Neuronal stem cell (in vitro differentiated cells): Measurements from ENCODE around the gene ICAM1.

Source experiments
- DNase-seq: peaks from one replicate; pipeline ENCODE4 v3.0.0-alpha.2; 2013; ENCODE audit warnings: low spot score
- H2AFZ ChIP-seq: one replicate; pipeline ENCODE4 v1.6.1; 2013; ENCODE audit warnings: mild to moderate bottlenecking, low read length, inconsistent platforms
- H2AK5ac ChIP-seq: 2 replicates; pipeline ENCODE4 v1.6.1; 2013; ENCODE audit warnings: low read depth, mild to moderate bottlenecking, inconsistent platforms, low read length, moderate library complexity, mixed read lengths
- H2BK120ac ChIP-seq: 2 replicates; pipeline ENCODE4 v1.6.1; 2013; ENCODE audit warnings: low read depth, mild to moderate bottlenecking, inconsistent platforms, low read length, moderate library complexity, mixed read lengths
- H2BK12ac ChIP-seq: one replicate; pipeline ENCODE4 v1.6.1; 2013; ENCODE audit warnings: low read length, inconsistent platforms
- H2BK15ac ChIP-seq: 2 replicates; pipeline ENCODE4 v1.6.1; 2013; ENCODE audit warnings: mild to moderate bottlenecking, low read length, inconsistent platforms, mixed read lengths
- H2BK5ac ChIP-seq: one replicate; pipeline ENCODE4 v1.6.1; 2013; ENCODE audit warnings: inconsistent platforms, mild to moderate bottlenecking, low read length, moderate library complexity
- H3K14ac ChIP-seq: one replicate; pipeline ENCODE4 v1.6.1; 2013; ENCODE audit warnings: low read length, inconsistent platforms
- H3K18ac ChIP-seq: 2 replicates; pipeline ENCODE4 v1.6.1; 2013; ENCODE audit warnings: low read length, inconsistent platforms
- H3K23ac ChIP-seq: 2 replicates; pipeline ENCODE4 v1.6.1; 2013; ENCODE audit warnings: low read depth, mild to moderate bottlenecking, mixed read lengths, low read length, inconsistent platforms; ENCODE audit not compliant: poor library complexity
- H3K27ac ChIP-seq: replicated peaks from 3 replicates; pipeline ENCODE4 v1.5.1; 2013; ENCODE audit warnings: low read length, inconsistent platforms
- H3K27me3 ChIP-seq, 3 experiments: 2 replicates each; pipeline ENCODE4 v1.6.1; 2013; ENCODE audit warnings: low read length in 3 of 3, mild to moderate bottlenecking in 2 of 3, inconsistent platforms in 1 of 3, low read depth in 1 of 3, mixed read lengths in 1 of 3, moderate library complexity in 1 of 3; ENCODE audit not compliant: control insufficient read depth in 3 of 3, insufficient read depth in 3 of 3
- H3K36me3 ChIP-seq, 2 donors: replicated peaks in 1 of 2; 2 replicates each; pipeline ENCODE4 v1.6.1; 2013; ENCODE audit warnings: low read length in 2 of 2; ENCODE audit not compliant: control insufficient read depth in 2 of 2, insufficient read depth in 2 of 2
- H3K4ac ChIP-seq: 2 replicates; pipeline ENCODE4 v1.6.1; 2013; ENCODE audit warnings: inconsistent platforms, mild to moderate bottlenecking, low read length, moderate library complexity
- H3K4me1 ChIP-seq, 2 donors: 1 replicate in 1 of 2; 2 replicates in 1 of 2; pipeline ENCODE4 v1.6.1; 2013; ENCODE audit warnings: low read length in 2 of 2, low read depth in 1 of 2; ENCODE audit not compliant: control insufficient read depth in 2 of 2, insufficient read depth in 1 of 2
- H3K4me2 ChIP-seq: one replicate; pipeline ENCODE4 v1.6.1; 2013; ENCODE audit warnings: mild to moderate bottlenecking, low read length, inconsistent platforms; ENCODE audit not compliant: insufficient read depth, poor library complexity, severe bottlenecking
- H3K4me3 ChIP-seq, 2 donors: 2 replicates each; pipeline ENCODE4 v1.5.1; 2013; ENCODE audit warnings: low read length in 2 of 2, mild to moderate bottlenecking in 2 of 2, inconsistent platforms in 1 of 2, moderate library complexity in 1 of 2
- H3K79me1 ChIP-seq: one replicate; pipeline ENCODE4 v1.6.1; 2013; ENCODE audit warnings: low read depth, mild to moderate bottlenecking, inconsistent platforms, low read length, moderate library complexity
- H3K9ac ChIP-seq: one replicate; pipeline ENCODE4 v1.6.1; 2013; ENCODE audit warnings: mild to moderate bottlenecking, low read depth, low read length, inconsistent platforms; ENCODE audit not compliant: poor library complexity
- H3K9me3 ChIP-seq, 2 donors: replicated peaks in 1 of 2; 2 replicates each; pipeline versions ENCODE3 to v1.6.1; 2013; ENCODE audit warnings: low read length in 2 of 2, mild to moderate bottlenecking in 2 of 2, inconsistent platforms in 1 of 2, low read depth in 1 of 2, mixed read lengths in 1 of 2, moderate library complexity in 1 of 2; ENCODE audit not compliant: control insufficient read depth in 2 of 2, insufficient read depth in 1 of 2
- H4K8ac ChIP-seq: one replicate; pipeline ENCODE4 v1.6.1; 2013; ENCODE audit warnings: low read depth, mild to moderate bottlenecking, inconsistent platforms, low read length, moderate library complexity
- H4K91ac ChIP-seq: one replicate; pipeline ENCODE4 v1.6.1; 2013; ENCODE audit warnings: low read length, low read depth, mild to moderate bottlenecking, inconsistent platforms; ENCODE audit not compliant: poor library complexity
- WGBS, 2 donors: extraction: QIAGEN DNeasy Blood & Tissue Kit; methylation state at CpG; one replicate each; pipeline ENCODE4 v1.1.7; 2013; ENCODE audit warnings: missing lambda C conversion rate in 2 of 2, mixed read lengths in 1 of 2; ENCODE audit not compliant: insufficient read length in 2 of 2, insufficient replicate concordance in 1 of 2; ENCODE audit errors: extremely low coverage in 2 of 2; 5-methylcytosine and 5-hydroxymethylcytosine counted together

Gene ICAM1

DNA sequence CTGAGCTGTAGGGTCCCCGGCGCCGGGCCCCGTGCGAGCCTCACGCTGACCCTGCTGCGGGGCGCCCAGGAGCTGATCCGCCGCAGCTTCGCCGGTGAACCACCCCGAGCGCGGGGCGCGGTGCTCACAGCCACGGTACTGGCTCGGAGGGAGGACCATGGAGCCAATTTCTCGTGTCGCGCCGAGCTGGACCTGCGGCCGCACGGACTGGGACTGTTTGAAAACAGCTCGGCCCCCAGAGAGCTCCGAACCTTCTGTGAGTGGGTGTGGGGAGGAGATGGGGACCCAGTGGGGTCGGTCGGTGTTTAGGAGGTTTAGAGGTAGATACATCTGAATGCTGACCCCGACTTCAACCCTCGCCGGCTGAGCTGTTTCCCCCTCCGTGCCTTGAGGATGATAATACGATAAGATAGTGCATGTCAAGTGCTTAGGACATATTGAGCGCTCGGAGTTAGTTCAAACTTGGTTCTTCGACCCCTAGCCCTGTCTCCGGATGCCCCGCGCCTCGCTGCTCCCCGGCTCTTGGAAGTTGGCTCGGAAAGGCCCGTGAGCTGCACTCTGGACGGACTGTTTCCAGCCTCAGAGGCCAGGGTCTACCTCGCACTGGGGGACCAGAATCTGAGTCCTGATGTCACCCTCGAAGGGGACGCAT is 20.8 kb downstream of the ICAM1 start:
- peak overlapping the region; percentile 52 for H3K23ac ChIP-seq
- WGBS, 2 donors = no CpG with 5 or more reads among the region's 49 CpGs
- peak overlapping the region; percentile 39 for H2AK5ac ChIP-seq
- H2AFZ ChIP-seq = peak overlapping the region; percentile 98
- no peak overlapping the region for H3K4ac ChIP-seq
- no peak overlapping the region for H4K91ac ChIP-seq
- no peak for DNase-seq
- H3K79me1 ChIP-seq = no peaks in the 10 kb centered on the region
- no peak overlapping the region for H4K8ac ChIP-seq
- no peak overlapping the region for H3K27ac ChIP-seq
- peak overlapping the region; percentile 55 to 76 for H3K4me3 ChIP-seq
- peak overlapping the region; percentile 58 for H3K18ac ChIP-seq
- H3K27me3 ChIP-seq = peaks cover 72 to 100% (median 77%) of the 10 kb centered on the region in 3 experiments
- H3K9me3 ChIP-seq = peaks cover 5 to 13% of the 10 kb centered on the region in 2 donors
- H3K4me1 ChIP-seq = peaks cover 28 to 35% of the 10 kb centered on the region in 2 donors
- H2BK5ac ChIP-seq = no peak overlapping the region
- H3K9ac ChIP-seq = peak overlapping the region; percentile 61
- H3K36me3 ChIP-seq = no peaks in the 10 kb centered on the region
- H3K14ac ChIP-seq = no peak overlapping the region
- peak overlapping the region; percentile 14 for H2BK12ac ChIP-seq
- H3K4me2 ChIP-seq = peak overlapping the region; percentile 87
- H2BK15ac ChIP-seq = peak overlapping the region; percentile 18
- no peak overlapping the region for H2BK120ac ChIP-seq

DNA sequence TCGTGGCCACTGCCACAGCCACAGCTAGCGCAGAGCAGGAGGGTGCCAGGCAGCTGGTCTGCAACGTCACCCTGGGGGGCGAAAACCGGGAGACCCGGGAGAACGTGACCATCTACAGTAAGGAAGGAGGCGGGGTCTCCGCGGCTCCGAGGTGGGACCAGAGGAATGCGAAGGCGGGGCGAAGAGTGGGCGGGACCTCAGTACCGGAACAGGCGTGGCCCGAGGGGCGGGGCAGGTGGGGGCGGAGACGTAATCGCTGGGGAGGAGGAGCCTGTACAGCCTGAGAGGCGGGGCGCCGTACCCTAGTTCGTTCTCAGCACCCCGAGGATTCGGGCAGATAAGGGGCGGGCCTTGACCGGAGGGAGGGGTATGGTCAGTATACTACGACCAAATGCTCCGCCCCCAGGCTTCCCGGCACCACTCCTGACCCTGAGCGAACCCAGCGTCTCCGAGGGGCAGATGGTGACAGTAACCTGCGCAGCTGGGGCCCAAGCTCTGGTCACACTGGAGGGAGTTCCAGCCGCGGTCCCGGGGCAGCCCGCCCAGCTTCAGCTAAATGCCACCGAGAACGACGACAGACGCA is 21.4 kb downstream of the ICAM1 start:
- peak overlapping the region; percentile 98 for H2AFZ ChIP-seq
- peak overlapping the region; percentile 2 for H2BK12ac ChIP-seq
- no peak overlapping the region for H3K27ac ChIP-seq
- no peak overlapping the region for H2AK5ac ChIP-seq
- no peak overlapping the region for H4K8ac ChIP-seq
- DNase-seq = peak; percentile 77
- H3K4ac ChIP-seq = no peak overlapping the region
- no peak overlapping the region for H2BK5ac ChIP-seq
- H3K36me3 ChIP-seq = no peaks in the 10 kb centered on the region
- peaks cover 29 to 32% of the 10 kb centered on the region in 2 donors for H3K4me1 ChIP-seq
- peak overlapping the region; percentile 55 to 76 for H3K4me3 ChIP-seq
- no CpG with 5 or more reads among the region's 45 CpGs for WGBS, 2 donors
- H3K14ac ChIP-seq = no peak overlapping the region
- peaks cover 5 to 13% of the 10 kb centered on the region in 2 donors for H3K9me3 ChIP-seq
- no peaks in the 10 kb centered on the region for H3K79me1 ChIP-seq
- H2BK15ac ChIP-seq = peak overlapping the region; percentile 61
- peaks cover 75 to 96% (median 76%) of the 10 kb centered on the region in 3 experiments for H3K27me3 ChIP-seq
- no peak overlapping the region for H4K91ac ChIP-seq
- peak overlapping the region; percentile 77 for H3K4me2 ChIP-seq
- no peak overlapping the region for H3K9ac ChIP-seq
- peak overlapping the region; percentile 29 for H3K23ac ChIP-seq
- H2BK120ac ChIP-seq = no peak overlapping the region
- H3K18ac ChIP-seq = peak overlapping the region; percentile 79

DNA sequence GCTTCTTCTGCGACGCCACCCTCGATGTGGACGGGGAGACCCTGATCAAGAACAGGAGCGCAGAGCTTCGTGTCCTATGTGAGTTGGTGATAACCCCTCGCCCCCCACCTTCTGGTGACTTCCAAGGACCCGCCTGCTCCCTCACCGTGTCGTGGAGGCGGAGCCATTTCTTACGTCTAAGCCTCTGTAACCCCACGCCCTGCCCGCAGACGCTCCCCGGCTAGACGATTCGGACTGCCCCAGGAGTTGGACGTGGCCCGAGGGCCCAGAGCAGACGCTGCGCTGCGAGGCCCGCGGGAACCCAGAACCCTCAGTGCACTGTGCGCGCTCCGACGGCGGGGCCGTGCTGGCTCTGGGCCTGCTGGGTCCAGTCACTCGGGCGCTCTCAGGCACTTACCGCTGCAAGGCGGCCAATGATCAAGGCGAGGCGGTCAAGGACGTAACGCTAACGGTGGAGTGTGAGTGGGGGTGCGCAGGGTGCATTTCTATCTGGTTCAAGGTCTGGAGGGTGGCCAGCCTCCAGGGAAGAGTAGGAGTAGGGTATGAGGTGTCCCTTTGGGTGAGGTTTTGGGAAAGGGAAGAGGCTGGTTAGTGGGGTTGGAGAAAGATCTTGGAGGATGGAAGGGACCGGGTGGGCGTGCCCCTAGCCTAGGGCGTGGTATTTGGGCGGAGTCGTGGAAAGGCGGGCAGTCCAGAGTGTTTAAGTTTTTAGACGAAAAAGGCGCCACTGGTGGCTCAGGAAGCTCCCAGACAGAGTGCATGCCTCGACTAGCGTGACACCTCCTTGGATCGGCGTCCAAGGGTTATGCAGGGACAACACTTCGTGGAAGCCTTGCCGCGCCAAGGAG is 22.1 kb downstream of the ICAM1 start:
- Histone ChIP-seq H3K23ac (peak overlapping the region; percentile 21), H3K27me3 (peaks cover 70 to 89% (median 75%) of the 10 kb centered on the region in 3 experiments), H2AFZ (peak overlapping the region; percentile 98), H2BK15ac (peak overlapping the region; percentile 61), H2BK5ac (no peak overlapping the region), H3K4me2 (peak overlapping the region; percentile 77), H3K18ac (peak overlapping the region; percentile 79), H2AK5ac (peak overlapping the region; percentile 24), H3K36me3 (no peaks in the 10 kb centered on the region), H3K9ac (peak overlapping the region; percentile 53), H3K4me1 (peaks cover 29 to 32% of the 10 kb centered on the region in 2 donors), H4K8ac (no peak overlapping the region), H3K79me1 (no peaks in the 10 kb centered on the region), H3K9me3 (peaks cover 5 to 8% of the 10 kb centered on the region in 2 donors), H2BK12ac (peak overlapping the region; percentile 1), H4K91ac (no peak overlapping the region), H2BK120ac (no peak overlapping the region), H3K27ac (no peak overlapping the region), H3K4me3 (peak overlapping the region; percentile 55 to 67), H3K4ac (no peak overlapping the region), H3K14ac (no peak overlapping the region)
- no CpG with 5 or more reads among the region's 56 CpGs for WGBS, 2 donors
- DNase-seq = no peak
